K562 (cell line): ENCODE measurements around the gene NEURL1. TPM values are rescaled to one million over a fixed set of nuclear protein-coding genes. Genes with fewer than 3 reads are reported as not detected.

Experiments
- CCNT2 ChIP-seq: IDR thresholded peaks from 2 replicates; pipeline ENCODE4 v1.6.1; 2011; ENCODE audit warnings: borderline replicate concordance, low read depth, mild to moderate bottlenecking, moderate library complexity, mixed read lengths, low read length; ENCODE audit not compliant: insufficient read length; ENCODE audit errors: extremely low read depth
- FOXO4 ChIP-seq: fragments of 450-650 bp; formaldehyde crosslinking; IDR thresholded peaks from 2 replicates; pipeline ENCODE4 v1.4.0; 2020; ENCODE audit warnings: mild to moderate bottlenecking, moderate library complexity
- GTF3C2 ChIP-seq: IDR thresholded peaks from 3 replicates; pipeline ENCODE4 v1.6.1; 2011; ENCODE audit warnings: borderline replicate concordance, mild to moderate bottlenecking, moderate library complexity; ENCODE audit not compliant: insufficient read length; ENCODE audit errors: extremely low read depth
- PBX2 ChIP-seq, 2 experiments: IDR thresholded peaks in 1 of 2; conservative IDR thresholded peaks in 1 of 2; 2 replicates each; pipeline ENCODE4 v1.6.1; 2016; ENCODE audit warnings: low read depth in 2 of 2, mild to moderate bottlenecking in 1 of 2, missing compliant biosample characterization in 1 of 2, missing genetic modification characterization in 1 of 2, moderate library complexity in 1 of 2
- RERE ChIP-seq: sonication (generic); formaldehyde crosslinking; IDR thresholded peaks from 2 replicates; pipeline ENCODE4 v1.8.0; 2023; ENCODE audit warnings: missing genetic modification reagents, mild to moderate bottlenecking, borderline replicate concordance
- ZNF165 ChIP-seq: fragments of 250-450 bp; sonication (Bioruptor Pico); IDR thresholded peaks from 2 replicates; pipeline ENCODE4 v1.4.0; 2020; ENCODE audit warnings: borderline replicate concordance
- ZNF766 ChIP-seq: fragments of 200-800 bp; sonication (Bioruptor generic); conservative IDR thresholded peaks from 2 replicates; pipeline ENCODE4 v1.6.1; 2016; ENCODE audit warnings: missing genetic modification characterization, missing compliant biosample characterization
- polyA plus RNA-seq, 8 experiments: library from polyadenylated mRNA; depleted of rRNA in 4 of 8; stranded (reverse) in 5 of 8; unstranded in 3 of 8; fragments of >200 nt; fragmentation: Nextera tagmentation in 2 of 8; fragmentation: Illumina TruSeq in 1 of 8; extraction: Ambion mirVana in 2 of 8; extraction: Trizol in 1 of 8; gene quantifications; 2 replicates each; pipeline versions ENCODE4 v1.2.1 to v1.2.3, GENCODE V29; 2011 to 2014; ENCODE audit warnings: inconsistent platforms in 1 of 8, missing spikeins in 1 of 8
- total RNA-seq, 7 experiments: library from RNA; depleted of rRNA in 6 of 7; stranded (reverse); fragments of >200 nt in 6 of 7; fragmentation: Illumina TruSeq in 2 of 7; extraction: Trizol in 2 of 7; gene quantifications; 2 replicates each; pipeline versions ENCODE4 v1.2.1 to v1.2.3, GENCODE V29; 2011 to 2021; ENCODE audit warnings: low replicate concordance in 1 of 7
- TF ChIP-seq, protein P1 (sequence below): sonication (generic); formaldehyde crosslinking; IDR thresholded peaks from 2 replicates; pipeline ENCODE4 v1.8.1; 2023; ENCODE audit warnings: mild to moderate bottlenecking, missing genetic modification reagents

NEURL1 gene
- total and polyA plus RNA-seq, 9 of the 15 experiments (the other 6 are each of a cell fraction or from before 2014, with no cell fraction given) = 0.01 to 0.45 (median 0.16) TPM; not detected in 5

DNA sequence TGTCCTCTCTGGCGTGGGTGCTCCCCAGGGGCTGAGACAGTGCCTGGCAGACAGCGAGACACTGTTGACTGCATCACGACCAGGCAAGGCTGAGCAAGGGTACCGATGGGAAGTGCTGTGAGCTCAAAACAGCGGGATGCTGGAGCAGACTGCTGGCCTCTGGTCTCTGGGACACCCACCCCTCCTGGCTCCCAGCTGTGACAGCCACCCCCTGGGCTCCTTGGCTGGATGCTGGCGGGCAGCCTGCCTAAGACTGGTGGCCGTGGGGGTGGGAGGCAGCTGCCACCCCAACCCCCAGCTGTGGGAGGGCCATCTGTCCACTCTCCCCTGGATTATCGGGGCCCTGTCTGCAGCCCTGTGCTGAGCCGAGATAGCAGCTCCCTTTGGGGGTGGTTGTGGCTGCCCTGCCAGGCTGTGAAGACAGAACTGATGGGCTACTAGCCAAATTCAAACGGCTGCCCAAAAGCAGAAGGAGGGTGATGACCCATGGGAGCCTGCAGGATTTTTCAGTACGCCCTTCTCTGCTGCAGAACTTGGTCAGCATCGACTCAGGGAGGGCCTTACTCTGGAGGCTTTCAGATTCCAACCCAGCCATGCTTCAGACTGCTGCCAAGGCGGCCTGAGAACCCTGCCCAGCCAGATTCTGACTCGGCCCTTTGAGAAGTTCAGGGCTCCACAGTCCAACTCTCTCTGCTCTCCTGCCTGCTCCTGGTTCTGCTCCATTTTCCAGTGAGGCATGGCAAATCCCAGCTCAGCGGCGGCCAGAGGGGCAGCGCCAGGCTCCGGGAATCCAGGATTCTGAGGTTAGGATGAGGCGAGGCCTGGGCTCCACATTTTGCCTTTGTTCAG is 125.3 kb downstream of the NEURL1 start (continued):
- no peak for TF ChIP-seq PBX2 (CRISPR knock-in tag; IDR thresholded peaks at IDR 0.05; ENCODE audit: low read depth)
- peak; percentile 49; the same call in 1 of the 2 replicates for TF ChIP-seq PBX2 (tag; conservative IDR thresholded peaks at IDR 0.05; ENCODE audit: low read depth)
- TF ChIP-seq FOXO4 (CRISPR knock-in tag) = peak; percentile 44; the same call in 1 of the 2 replicates
- no peak for TF ChIP-seq ZNF165 (CRISPR knock-in tag)
- no peak for TF ChIP-seq RERE (CRISPR knock-in tag)
- peak; percentile 95 for TF ChIP-seq CCNT2
- TF ChIP-seq GTF3C2 = no peak
- TF ChIP-seq, protein P1, sequence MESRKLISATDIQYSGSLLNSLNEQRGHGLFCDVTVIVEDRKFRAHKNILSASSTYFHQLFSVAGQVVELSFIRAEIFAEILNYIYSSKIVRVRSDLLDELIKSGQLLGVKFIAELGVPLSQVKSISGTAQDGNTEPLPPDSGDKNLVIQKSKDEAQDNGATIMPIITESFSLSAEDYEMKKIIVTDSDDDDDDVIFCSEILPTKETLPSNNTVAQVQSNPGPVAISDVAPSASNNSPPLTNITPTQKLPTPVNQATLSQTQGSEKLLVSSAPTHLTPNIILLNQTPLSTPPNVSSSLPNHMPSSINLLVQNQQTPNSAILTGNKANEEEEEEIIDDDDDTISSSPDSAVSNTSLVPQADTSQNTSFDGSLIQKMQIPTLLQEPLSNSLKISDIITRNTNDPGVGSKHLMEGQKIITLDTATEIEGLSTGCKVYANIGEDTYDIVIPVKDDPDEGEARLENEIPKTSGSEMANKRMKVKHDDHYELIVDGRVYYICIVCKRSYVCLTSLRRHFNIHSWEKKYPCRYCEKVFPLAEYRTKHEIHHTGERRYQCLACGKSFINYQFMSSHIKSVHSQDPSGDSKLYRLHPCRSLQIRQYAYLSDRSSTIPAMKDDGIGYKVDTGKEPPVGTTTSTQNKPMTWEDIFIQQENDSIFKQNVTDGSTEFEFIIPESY (CRISPR knock-in tag) = no peak
- peak; percentile 93 for TF ChIP-seq ZNF766 (CRISPR knock-in tag)
